Measurements from ENCODE around the gene GMPR2. TPM values are rescaled to one million over a fixed set of nuclear protein-coding genes. Genes with fewer than 3 reads are reported as not detected.
"Not testable (repeated sequence)": the region's sequence is repeated elsewhere in the genome, so short reads cannot be mapped to it uniquely, and the experiment has no call there.

GMPR2 gene
- total RNA-seq, 2 donors from 2014 or later = 40.5 to 54.5 TPM

- DNase-seq (ENCODE audit: low spot score) = no peak
- peak overlapping the region; percentile 23 to 40 for H3K27ac Mint-ChIP-seq
- H3K27me3 Mint-ChIP-seq = no peaks in the 10 kb centered on the region
- no peak for ATAC-seq
- H3K36me3 Mint-ChIP-seq = peaks cover 45% of the 10 kb centered on the region
- H3K9me3 Mint-ChIP-seq = no peaks in the 10 kb centered on the region
- peaks cover 42 to 45% of the 10 kb centered on the region in 2 donors for H3K4me1 Mint-ChIP-seq (ENCODE audit: low read depth in 2 of 2)
- no peak overlapping the region for H3K4me3 Mint-ChIP-seq
Measured at GRCh38 chr14:24207625-24208024, 25.1 kb upstream of the GMPR2 start.

- Mint-ChIP-seq H3K9me3 (no peaks in the 10 kb centered on the region), H3K4me3 (no peak overlapping the region), H3K27ac (peak overlapping the region; percentile 97 to 99), H3K4me1 (ENCODE audit: low read depth in 2 of 2) (peaks cover 50 to 59% of the 10 kb centered on the region in 2 donors), H3K27me3 (no peaks in the 10 kb centered on the region), H3K36me3 (peaks cover 25% of the 10 kb centered on the region)
- DNase-seq (ENCODE audit: low spot score) (no peak), ATAC-seq (no peak)
Measured at GRCh38 chr14:24211311-24211710, 21.4 kb upstream of the GMPR2 start.

GRCh38 chr14:24212924-24213865 lies 19.5 kb upstream of the GMPR2 start, which contains the start of gene CHMP4A:
CHMP4A (minus strand) TSS chr14:24213488; CDS start chr14:24213439, 49 bp downstream.
- Mint-ChIP-seq H3K4me3 (peak within 1 kb of the TSS; percentile 98), H3K36me3 (peaks cover 16% of the 10 kb centered on the region), H3K4me1 (ENCODE audit: low read depth in 2 of 2) (peaks cover 41 to 49% of the 10 kb centered on the region in 2 donors), H3K9me3 (no peaks in the 10 kb centered on the region), H3K27ac (peak within 1 kb of the TSS; percentile 97 to 99), H3K27me3 (no peaks in the 10 kb centered on the region)
- ATAC-seq (peak; percentile 90 to 94), DNase-seq (ENCODE audit: low spot score) (peak; percentile 99)

- Mint-ChIP-seq H3K36me3 (peaks cover 16% of the 10 kb centered on the region), H3K9me3 (no peaks in the 10 kb centered on the region), H3K4me1 (ENCODE audit: low read depth in 2 of 2) (peaks cover 41 to 49% of the 10 kb centered on the region in 2 donors), H3K4me3 (peak overlapping the region; percentile 98), H3K27ac (peak overlapping the region; percentile 97 to 99), H3K27me3 (no peaks in the 10 kb centered on the region)
- DNase-seq (ENCODE audit: low spot score) = no peak
- no peak for ATAC-seq
Measured at GRCh38 chr14:24213866-24214662, 18.7 kb upstream of the GMPR2 start.

- H3K36me3 Mint-ChIP-seq = peaks cover 7% of the 10 kb centered on the region
- peak within 1 kb of the TSS; percentile 94 for H3K4me3 Mint-ChIP-seq
- H3K4me1 Mint-ChIP-seq (ENCODE audit: low read depth in 2 of 2) = peaks cover 34 to 43% of the 10 kb centered on the region in 2 donors
- peak within 1 kb of the TSS; percentile 97 to 99 for H3K27ac Mint-ChIP-seq
- H3K9me3 Mint-ChIP-seq = no peaks in the 10 kb centered on the region
- no peaks in the 10 kb centered on the region for H3K27me3 Mint-ChIP-seq
- ATAC-seq = peak; percentile 84 to 85
- DNase-seq (ENCODE audit: low spot score) = peak; percentile 88
Measured at GRCh38 chr14:24215495-24216344, 17.0 kb upstream of the GMPR2 start, which contains the start of gene MDP1. MDP1 (minus strand) TSS chr14:24216066; CDS start chr14:24215955, 111 bp downstream.

- Mint-ChIP-seq H3K4me1 (ENCODE audit: low read depth in 2 of 2) (peaks cover 31 to 42% of the 10 kb centered on the region in 2 donors), H3K27ac (peak overlapping the region; percentile 97 to 99), H3K36me3 (peaks cover 5% of the 10 kb centered on the region), H3K27me3 (no peaks in the 10 kb centered on the region), H3K9me3 (no peaks in the 10 kb centered on the region), H3K4me3 (peak overlapping the region; percentile 94)
- DNase-seq (ENCODE audit: low spot score) (no peak), ATAC-seq (no peak)
Measured at GRCh38 chr14:24216345-24216699, 16.4 kb upstream of the GMPR2 start.

- not testable (repeated sequence) for H3K4me3 Mint-ChIP-seq; H3K36me3 Mint-ChIP-seq; ATAC-seq; H3K9me3 Mint-ChIP-seq; DNase-seq (ENCODE audit: low spot score); H3K27me3 Mint-ChIP-seq
- peak overlapping the region; percentile 97 to 99 for H3K27ac Mint-ChIP-seq
- peaks cover 27 to 37% of the 10 kb centered on the region in 2 donors for H3K4me1 Mint-ChIP-seq (ENCODE audit: low read depth in 2 of 2)
Measured at GRCh38 chr14:24216876-24217275, 15.9 kb upstream of the GMPR2 start.

GRCh38 chr14:24219080-24219479 lies 13.6 kb upstream of the GMPR2 start:
- Mint-ChIP-seq H3K9me3 (no peaks in the 10 kb centered on the region), H3K27ac (no peak overlapping the region), H3K4me3 (no peak overlapping the region), H3K27me3 (no peaks in the 10 kb centered on the region), H3K4me1 (ENCODE audit: low read depth in 2 of 2) (peaks cover 18 to 25% of the 10 kb centered on the region in 2 donors), H3K36me3 (no peaks in the 10 kb centered on the region)
- no peak for DNase-seq (ENCODE audit: low spot score)
- ATAC-seq = no peak

GRCh38 chr14:24219521-24219920 lies 13.2 kb upstream of the GMPR2 start:
- Mint-ChIP-seq H3K27ac (no peak overlapping the region), H3K9me3 (no peaks in the 10 kb centered on the region), H3K4me1 (ENCODE audit: low read depth in 2 of 2) (peaks cover 16 to 20% of the 10 kb centered on the region in 2 donors), H3K36me3 (peaks cover 2% of the 10 kb centered on the region), H3K4me3 (no peak overlapping the region), H3K27me3 (no peaks in the 10 kb centered on the region)
- DNase-seq (ENCODE audit: low spot score) = no peak
- ATAC-seq = no peak

- H3K9me3 Mint-ChIP-seq; H3K27ac Mint-ChIP-seq; H3K27me3 Mint-ChIP-seq; DNase-seq (ENCODE audit: low spot score); H3K4me1 Mint-ChIP-seq (ENCODE audit: low read depth in 2 of 2); H3K4me3 Mint-ChIP-seq; ATAC-seq: not testable (repeated sequence)
- peaks cover 12% of the 10 kb centered on the region for H3K36me3 Mint-ChIP-seq
Measured at GRCh38 chr14:24222987-24223386, 9.7 kb upstream of the GMPR2 start.

- no peak overlapping the region for H3K27ac Mint-ChIP-seq
- peaks cover 9 to 10% of the 10 kb centered on the region in 2 donors for H3K4me1 Mint-ChIP-seq (ENCODE audit: low read depth in 2 of 2)
- peaks cover 12% of the 10 kb centered on the region for H3K36me3 Mint-ChIP-seq
- no peak overlapping the region for H3K4me3 Mint-ChIP-seq
- no peaks in the 10 kb centered on the region for H3K9me3 Mint-ChIP-seq
- no peak for DNase-seq (ENCODE audit: low spot score)
- no peak for ATAC-seq
- no peaks in the 10 kb centered on the region for H3K27me3 Mint-ChIP-seq
Measured at GRCh38 chr14:24224618-24225071, 8.1 kb upstream of the GMPR2 start.

GRCh38 chr14:24226473-24226872 lies 6.3 kb upstream of the GMPR2 start:
- Mint-ChIP-seq H3K27ac (no peak overlapping the region), H3K4me3 (no peak overlapping the region), H3K36me3 (peaks cover 12% of the 10 kb centered on the region), H3K9me3 (no peaks in the 10 kb centered on the region), H3K27me3 (no peaks in the 10 kb centered on the region), H3K4me1 (ENCODE audit: low read depth in 2 of 2) (peaks cover 10 to 16% of the 10 kb centered on the region in 2 donors)
- DNase-seq (ENCODE audit: low spot score) (no peak), ATAC-seq (no peak)

GRCh38 chr14:24228902-24229301 lies 3.8 kb upstream of the GMPR2 start:
- Mint-ChIP-seq H3K36me3 (peaks cover 12% of the 10 kb centered on the region), H3K27ac (no peak overlapping the region)
- no peak for ATAC-seq

More at GRCh38 chr14:24228902-24229301, 3.8 kb upstream of the GMPR2 start:
- H3K27me3 Mint-ChIP-seq = no peaks in the 10 kb centered on the region
- H3K4me3 Mint-ChIP-seq = no peak overlapping the region
- DNase-seq (ENCODE audit: low spot score) = no peak
- H3K9me3 Mint-ChIP-seq = no peaks in the 10 kb centered on the region
- peaks cover 18 to 29% of the 10 kb centered on the region in 2 donors for H3K4me1 Mint-ChIP-seq (ENCODE audit: low read depth in 2 of 2)
